ENCODE results near the gene FRRS1L.

FRRS1L gene

GRCh38 chr9:109176963-109177362, 9.9 kb upstream of the FRRS1L start:
- no peak overlapping the region for H3K4me3 ChIP-seq (replicated peaks in 1 of 2; ENCODE audit: low read depth in 2 of 2, low read length in 2 of 2)
- DNase-seq (ENCODE audit: low read depth in 2 of 2): no peak
- no peak for TF ChIP-seq CTCF (IDR thresholded peaks at IDR 0.05; ENCODE audit: low read depth, low read length)

GRCh38 chr9:109176386-109176785, 9.3 kb upstream of the FRRS1L start:
- TF ChIP-seq CTCF (IDR thresholded peaks at IDR 0.05; ENCODE audit: low read depth, low read length): no peak
- no peak for DNase-seq (ENCODE audit: low read depth in 2 of 2)

GRCh38 chr9:109172935-109173334, 5.9 kb upstream of the FRRS1L start:
- DNase-seq (ENCODE audit: low read depth in 2 of 2): no peak
- no peak for TF ChIP-seq CTCF (IDR thresholded peaks at IDR 0.05; ENCODE audit: low read depth, low read length)
- H3K4me3 ChIP-seq (replicated peaks in 1 of 2; ENCODE audit: low read depth in 2 of 2, low read length in 2 of 2): no peak overlapping the region

More at GRCh38 chr9:109176386-109176785, 9.3 kb upstream of the FRRS1L start:
- H3K4me3 ChIP-seq (replicated peaks in 1 of 2; ENCODE audit: low read depth in 2 of 2, low read length in 2 of 2): no peak overlapping the region

GRCh38 chr9:109171926-109172325, 4.9 kb upstream of the FRRS1L start:
- H3K4me3 ChIP-seq (replicated peaks in 1 of 2; ENCODE audit: low read depth in 2 of 2, low read length in 2 of 2): no peak overlapping the region
- peak; percentile 40 to 47 for DNase-seq (ENCODE audit: low read depth in 2 of 2)
- no peak for TF ChIP-seq CTCF (IDR thresholded peaks at IDR 0.05; ENCODE audit: low read depth, low read length)

- no peak for TF ChIP-seq CTCF (IDR thresholded peaks at IDR 0.05; ENCODE audit: low read depth, low read length)
- H3K4me3 ChIP-seq (replicated peaks in 1 of 2; ENCODE audit: low read depth in 2 of 2, low read length in 2 of 2): no peak overlapping the region
- no peak for DNase-seq (ENCODE audit: low read depth in 2 of 2)
These were observed 1.1 kb upstream of the FRRS1L start for GRCh38 chr9:109168170-109168569.

GRCh38 chr9:109167716-109168115, 667 bp upstream of the FRRS1L start:
- H3K4me3 ChIP-seq (replicated peaks in 1 of 2; ENCODE audit: low read depth in 2 of 2, low read length in 2 of 2): no peak overlapping the region
- TF ChIP-seq CTCF (IDR thresholded peaks at IDR 0.05; ENCODE audit: low read depth, low read length): no peak
- DNase-seq (ENCODE audit: low read depth in 2 of 2): no peak

- H3K4me3 ChIP-seq (replicated peaks in 1 of 2; ENCODE audit: low read depth in 2 of 2, low read length in 2 of 2): no peak overlapping the region
- DNase-seq (ENCODE audit: low read depth in 2 of 2): no peak
- no peak for TF ChIP-seq CTCF (IDR thresholded peaks at IDR 0.05; ENCODE audit: low read depth, low read length)
These were observed 778 bp downstream of the FRRS1L start for GRCh38 chr9:109166171-109166770.
